C4-2B (cell line): Measurements from ENCODE around the gene SLC16A1.

Experiments used
- CTCF ChIP-seq: fragments of 450-650 bp; conservative IDR thresholded peaks from 2 replicates; pipeline ENCODE4 v1.5.1; 2017; ENCODE audit warnings: mild to moderate bottlenecking
- ZFX ChIP-seq: fragments of 450-650 bp; IDR thresholded peaks from 2 replicates; pipeline ENCODE4 v1.6.1; 2017

- TF ChIP-seq CTCF (no peak), ZFX (no peak)
Measured at GRCh38 chr1:112909847-112910246, 46.1 kb downstream of the SLC16A1 start.
